Measurements from ENCODE around the gene DMD. TPM values are rescaled to one million over a fixed set of nuclear protein-coding genes. Genes with fewer than 3 reads are reported as not detected.

The DMD gene
- total and polyA plus RNA-seq, 5 experiments from 2014 or later = 0.26 to 0.91 TPM; not detected in 3

GRCh38 chrX:31092476-31092875, 2118.9 kb downstream of the DMD start:
- no peak overlapping the region for H3K27ac Mint-ChIP-seq
- peaks cover 0 to 7% (median 0%) of the 10 kb centered on the region in 9 donors for H3K9me3 Mint-ChIP-seq
- no peaks in the 10 kb centered on the region for H3K36me3 Mint-ChIP-seq
- DNase-seq (no peak), ATAC-seq (no peak)
- peaks cover 0 to 2% (median 0%) of the 10 kb centered on the region in 5 donors for H3K27me3 Mint-ChIP-seq
- POLR2A ChIA-PET = no interaction called here
- H3K4me1 Mint-ChIP-seq = no peaks in the 10 kb centered on the region
- no peak overlapping the region for H3K4me3 Mint-ChIP-seq

GRCh38 chrX:31091819-31092218, 2119.5 kb downstream of the DMD start:
- Mint-ChIP-seq H3K27ac (no peak overlapping the region), H3K36me3 (no peaks in the 10 kb centered on the region), H3K4me3 (no peak overlapping the region), H3K27me3 (peaks cover 0 to 2% (median 0%) of the 10 kb centered on the region in 5 donors), H3K9me3 (peaks cover 0 to 6% (median 0%) of the 10 kb centered on the region in 9 donors), H3K4me1 (no peaks in the 10 kb centered on the region)
- POLR2A ChIA-PET = no interaction called here
- ATAC-seq (no peak), DNase-seq (no peak)

GRCh38 chrX:31074522-31074921, 2136.8 kb downstream of the DMD start:
- Mint-ChIP-seq H3K27ac (no peak overlapping the region), H3K27me3 (no peaks in the 10 kb centered on the region), H3K9me3 (peaks cover 0 to 27% (median 6%) of the 10 kb centered on the region in 9 donors), H3K36me3 (peaks cover 0 to 5% (median 0%) of the 10 kb centered on the region in 3 donors), H3K4me1 (no peaks in the 10 kb centered on the region), H3K4me3 (no peak overlapping the region)
- DNase-seq (no peak), ATAC-seq (no peak)
- POLR2A ChIA-PET = no interaction called here

- H3K9me3 Mint-ChIP-seq = peaks cover 0 to 24% (median 6%) of the 10 kb centered on the region in 9 donors
- H3K4me3 Mint-ChIP-seq = no peak within 1 kb of the TSS
- H3K27ac Mint-ChIP-seq = no peak within 1 kb of the TSS
- no peaks in the 10 kb centered on the region for H3K27me3 Mint-ChIP-seq
- DNase-seq (no peak), ATAC-seq (no peak)
- H3K4me1 Mint-ChIP-seq = no peaks in the 10 kb centered on the region
- H3K36me3 Mint-ChIP-seq = peaks cover 0 to 5% (median 0%) of the 10 kb centered on the region in 3 donors
- POLR2A ChIA-PET = no interaction called here
These were observed 2139.6 kb downstream of the DMD start, which contains the start of gene FTHL17 for GRCh38 chrX:31071725-31072124. FTHL17 (minus strand) TSS chrX:31072041; CDS start chrX:31071953, 88 bp downstream.

GRCh38 chrX:31071262-31071661, 2140.1 kb downstream of the DMD start:
- peaks cover 0 to 20% (median 6%) of the 10 kb centered on the region in 9 donors for H3K9me3 Mint-ChIP-seq
- DNase-seq (no peak), ATAC-seq (no peak)
- H3K4me1 Mint-ChIP-seq = no peaks in the 10 kb centered on the region
- H3K27me3 Mint-ChIP-seq = no peaks in the 10 kb centered on the region
- H3K4me3 Mint-ChIP-seq = no peak overlapping the region
- H3K27ac Mint-ChIP-seq = no peak overlapping the region
- POLR2A ChIA-PET = no interaction called here
- peaks cover 0 to 5% (median 0%) of the 10 kb centered on the region in 3 donors for H3K36me3 Mint-ChIP-seq

GRCh38 chrX:31070057-31070468, 2141.3 kb downstream of the DMD start:
- DNase-seq (no peak), ATAC-seq (no peak)
- no peak overlapping the region for H3K4me3 Mint-ChIP-seq
- no peaks in the 10 kb centered on the region for H3K4me1 Mint-ChIP-seq
- POLR2A ChIA-PET = no interaction called here
- H3K36me3 Mint-ChIP-seq = peaks cover 0 to 5% (median 0%) of the 10 kb centered on the region in 3 donors
- peaks cover 0 to 16% (median 4%) of the 10 kb centered on the region in 9 donors for H3K9me3 Mint-ChIP-seq
- no peak overlapping the region for H3K27ac Mint-ChIP-seq
- no peaks in the 10 kb centered on the region for H3K27me3 Mint-ChIP-seq

Small RNAs within 50 kb of the gene (microRNA-seq; reads per million reads assigned to microRNA genes)
- gene MIR3915 (ENCODE audit: borderline microRNAs expressed) (not detected), gene MIR548F5 (ENCODE audit: borderline microRNAs expressed) (not detected)

Measured in naive thymus-derived CD8-positive, alpha-beta T cell (primary cell).